Sciatic nerve (tissue), 2 donors: ENCODE measurements around the gene ABL1. TPM values are rescaled to one million over a fixed set of nuclear protein-coding genes. Genes with fewer than 3 reads are reported as not detected.
A peak's percentile ranks its signal among the peaks of the same experiment; 100 is the strongest.

Experiments
- ATAC-seq: fragments of 200-7000 bp; cut with Tn5 transposase; one replicate; pipeline ENCODE4 v1.9.1; 2020; ENCODE audit warnings: mild to moderate bottlenecking, moderate library complexity
- DNase-seq: peaks from one replicate; pipeline ENCODE4 v3.0.0-alpha.2; 2020; ENCODE audit warnings: low spot score
- intact Hi-C: fragments of 100-400 bp; cut with DNase I; formaldehyde crosslinking; loops from one replicate; pipeline ENCODE4 v1.14.2; 2022
- total RNA-seq: library from RNA; stranded (reverse); fragmentation: NEBNext Ultra II Directional; extraction: Animal tissue kit (Norgen Biotek cat#: 25700); gene quantifications from one replicate; pipeline ENCODE4 v1.2.1, GENCODE V29; 2021
- donor health status: DM: no; HTN: no; CAD: no.
- donor health status: DM: no; HTN: no; CAD: no.

The ABL1 gene
- total RNA-seq, 1 donor from 2014 or later: 85.8 TPM

DNA sequence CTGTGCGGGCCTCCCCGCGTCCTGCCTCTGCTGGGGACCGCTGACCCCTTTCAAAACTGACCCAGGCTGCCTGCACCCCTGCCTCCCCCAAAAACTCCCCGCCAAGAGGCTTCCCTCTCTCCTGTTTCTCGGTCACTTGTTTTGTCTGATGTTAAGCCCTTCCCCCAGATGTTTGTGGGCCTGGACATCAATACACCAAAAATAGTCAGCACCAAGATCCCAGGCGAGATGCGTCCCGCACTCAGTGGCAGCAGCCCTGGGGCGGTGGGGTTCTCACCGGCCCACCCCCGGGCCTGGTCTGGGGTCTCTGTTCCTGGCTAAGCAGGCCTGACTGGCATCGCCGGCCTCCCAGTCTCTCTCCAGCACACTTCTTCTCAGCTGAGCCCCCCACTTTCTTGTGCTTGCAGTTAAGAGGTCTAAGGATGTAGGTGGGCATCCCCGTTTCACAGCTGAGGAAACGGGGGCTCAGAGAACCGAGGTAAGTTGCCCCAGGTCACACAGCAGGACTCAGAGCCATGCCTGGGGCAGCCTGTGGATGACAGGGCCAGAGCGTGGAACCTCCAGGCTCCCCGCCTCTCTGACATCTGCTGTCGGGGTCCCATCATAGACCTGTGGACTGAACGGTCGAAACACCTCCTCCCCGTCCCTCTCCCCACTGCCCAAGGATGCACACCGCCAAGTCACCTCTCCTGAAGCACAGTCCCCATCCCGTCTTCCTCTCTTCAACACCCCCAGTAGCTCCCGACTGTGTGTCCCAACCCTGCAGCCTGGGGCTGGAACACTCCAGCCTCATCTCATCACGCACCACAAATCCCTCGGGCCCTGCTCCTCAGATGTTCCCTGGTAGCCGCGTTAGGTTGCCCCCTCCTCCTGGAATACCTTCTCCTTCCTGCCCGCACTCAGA, 87.2 kb downstream of the ABL1 start:
- ATAC-seq (no peak), DNase-seq (no peak)
- intact Hi-C loops: no loop called here

GRCh38 chr9:130922893-130923610, 88.0 kb downstream of the ABL1 start:
- ATAC-seq (no peak), DNase-seq (no peak)
- intact Hi-C loops: no loop called here

- ATAC-seq (no peak), DNase-seq (no peak)
- intact Hi-C loops: no loop called here
These were observed 88.8 kb downstream of the ABL1 start for GRCh38 chr9:130923611-130924447.

DNA sequence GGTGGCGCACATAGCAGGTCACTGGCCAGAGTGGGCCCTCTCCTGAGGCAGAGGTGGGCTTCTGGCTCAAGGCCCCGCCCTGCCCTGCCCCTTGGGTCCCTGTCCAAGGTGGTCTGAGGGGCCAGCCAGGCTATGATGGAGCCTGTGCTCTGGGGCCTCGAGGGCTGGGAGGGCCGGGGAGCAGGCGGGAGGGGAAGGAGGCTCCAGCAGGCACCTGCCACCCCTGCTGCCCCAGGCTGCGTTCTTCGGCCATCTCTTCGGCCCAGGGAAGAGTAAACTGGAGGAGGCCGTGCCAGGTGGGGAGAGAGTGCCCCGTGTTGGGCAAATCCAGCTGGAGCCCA, 89.4 kb downstream of the ABL1 start:
- DNase-seq (no peak), ATAC-seq (no peak)
- intact Hi-C loops: no loop called here

- no peak for ATAC-seq
- DNase-seq: no peak
- intact Hi-C loops: no loop called here
These were observed 90.1 kb downstream of the ABL1 start for GRCh38 chr9:130925050-130925678.

DNA sequence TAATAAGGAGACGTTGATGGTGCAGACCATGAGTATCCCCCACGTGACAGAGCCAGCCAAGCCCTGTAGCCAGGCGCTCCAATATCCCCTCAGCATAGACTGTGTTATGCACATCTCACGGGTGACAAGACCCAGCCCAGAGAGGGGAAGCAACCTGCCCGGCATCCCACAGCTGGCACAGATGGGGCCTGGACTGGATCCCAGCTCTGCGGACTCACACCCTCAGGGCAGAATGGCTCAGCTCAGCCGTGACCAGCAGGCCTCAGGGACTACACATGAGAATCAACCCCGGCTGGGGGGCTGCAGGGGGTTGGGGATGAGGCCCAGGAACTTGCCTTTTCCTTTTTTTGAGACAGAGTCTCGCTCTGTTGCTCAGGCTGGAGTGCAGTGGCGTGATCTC, 92.3 kb downstream of the ABL1 start:
- ATAC-seq (no peak), DNase-seq (no peak)
- intact Hi-C loops: no loop called here

DNA sequence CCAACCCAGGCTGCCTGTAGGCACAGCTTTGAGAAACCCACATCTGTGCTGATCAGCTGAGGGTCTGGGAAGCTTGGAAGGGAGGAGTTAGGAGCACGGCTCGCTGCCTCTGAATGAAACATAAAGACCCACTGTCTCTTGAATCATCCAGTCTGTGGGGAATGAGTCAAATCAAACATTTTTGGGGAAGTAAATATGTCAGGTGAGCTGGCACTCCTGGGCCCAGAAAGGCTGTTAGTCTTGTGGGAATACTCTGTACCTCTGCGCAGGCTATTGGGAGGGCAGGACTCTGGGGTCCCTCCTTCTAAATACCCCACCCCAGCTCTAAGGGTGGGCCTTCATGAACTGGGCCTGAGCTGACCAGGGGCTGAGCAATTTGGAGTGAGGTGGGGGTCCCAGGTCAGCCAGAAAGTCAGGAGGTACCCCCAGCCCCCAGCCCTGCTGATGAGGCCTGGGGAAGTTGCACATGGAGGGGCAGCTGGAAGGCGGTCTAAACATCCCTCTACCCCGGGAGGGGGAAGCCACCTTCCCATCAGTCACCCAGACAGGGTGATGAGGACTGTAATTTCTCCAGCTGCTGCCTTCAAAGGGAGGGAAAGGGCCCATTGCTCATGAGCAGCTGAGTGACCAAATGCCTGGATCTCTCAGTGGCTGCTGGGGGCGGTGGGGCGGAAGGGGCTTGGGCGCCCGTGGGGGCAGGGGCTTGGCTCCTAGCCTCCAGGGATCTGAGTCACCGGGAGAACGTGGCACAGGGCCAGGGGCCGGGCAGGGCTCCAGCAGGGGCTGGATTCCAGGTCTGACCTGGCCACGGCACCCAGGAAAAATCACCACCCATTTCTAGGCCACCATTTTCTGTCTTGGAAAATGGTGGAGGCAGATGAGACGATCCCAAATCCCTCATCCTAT, 93.2 kb downstream of the ABL1 start:
- intact Hi-C loops: no loop called here
- no peak for DNase-seq
- ATAC-seq: no peak

GRCh38 chr9:130929571-130930038, 94.6 kb downstream of the ABL1 start:
- intact Hi-C loops: no loop called here
- no peak for ATAC-seq

DNA sequence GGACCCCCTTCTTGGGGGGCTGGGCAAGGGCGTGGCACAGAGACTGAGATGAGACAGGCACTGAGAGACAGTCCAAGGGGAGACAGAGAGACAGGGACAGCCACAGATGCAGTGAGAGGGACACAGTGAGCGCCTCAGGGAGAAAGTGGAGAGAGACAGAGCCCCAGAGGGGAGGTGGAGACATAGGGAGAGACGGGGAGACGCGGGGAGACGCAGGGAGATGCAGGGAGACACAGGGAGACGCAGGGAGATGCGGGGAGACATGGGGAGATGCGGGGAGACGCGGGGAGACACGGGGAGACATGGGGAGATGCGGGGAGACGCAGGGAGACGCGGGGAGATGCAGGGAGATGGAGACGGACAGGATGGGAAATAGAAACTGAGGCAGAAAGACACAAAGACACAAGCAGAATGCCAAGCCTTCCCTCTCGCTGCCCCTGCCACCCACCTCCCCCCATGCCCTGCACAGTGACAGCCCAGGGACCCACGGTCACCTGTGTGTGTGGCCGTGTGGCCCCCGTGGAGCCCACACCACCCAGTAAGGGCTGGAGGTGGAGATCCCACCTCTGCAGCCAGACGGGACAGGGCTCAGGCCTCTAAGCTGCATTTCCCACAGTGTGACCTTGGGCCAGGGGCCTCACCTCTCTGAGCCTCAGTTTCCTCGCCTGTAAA, 95.2 kb downstream of the ABL1 start:
- DNase-seq (no peak), ATAC-seq (no peak)
- intact Hi-C loops: no loop called here

More at GRCh38 chr9:130929571-130930038, 94.6 kb downstream of the ABL1 start:
- no peak for DNase-seq

GRCh38 chr9:130930804-130931349, 95.8 kb downstream of the ABL1 start:
- ATAC-seq (no peak), DNase-seq (no peak)
- intact Hi-C loops: no loop called here

DNA sequence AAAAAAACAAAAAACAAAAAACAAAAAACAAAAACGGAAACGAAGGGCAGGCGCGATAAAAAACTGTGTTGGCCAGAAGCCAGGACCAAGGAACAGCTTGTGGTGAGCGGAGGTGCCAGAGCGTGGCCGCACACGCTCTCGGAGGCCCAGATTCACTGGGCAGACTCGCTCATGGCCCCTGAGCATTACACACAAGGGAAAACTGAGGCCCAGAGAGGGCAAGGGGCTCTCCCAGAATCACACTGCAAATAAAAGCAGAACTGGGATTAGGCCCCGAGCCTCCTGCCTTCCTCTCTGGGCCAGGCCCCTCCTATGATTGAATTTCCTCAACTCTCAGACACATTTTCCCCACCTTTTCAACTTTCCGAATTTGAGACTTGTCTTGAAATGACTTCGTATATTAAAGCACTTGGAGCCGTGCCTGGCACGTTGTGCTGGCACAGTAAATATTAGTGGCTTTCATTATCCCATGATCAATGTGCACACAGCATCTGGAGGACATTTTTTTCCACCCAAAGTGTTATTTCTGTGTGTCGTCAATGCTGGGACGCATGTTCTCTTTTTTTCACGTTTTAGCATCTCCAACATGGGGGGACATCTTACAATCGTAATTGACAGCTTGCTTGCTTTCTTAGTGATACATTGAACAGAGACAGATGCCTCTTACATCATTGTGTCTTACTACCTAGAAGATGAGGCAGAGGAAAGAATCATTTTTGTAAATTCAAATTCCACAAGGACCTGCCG, 96.6 kb downstream of the ABL1 start:
- no peak for ATAC-seq
- intact Hi-C loops: no loop called here
- no peak for DNase-seq

- DNase-seq (no peak), ATAC-seq (peak; percentile 38)
- intact Hi-C loops: no loop called here
These were observed 97.4 kb downstream of the ABL1 start for GRCh38 chr9:130932255-130933079.

DNA sequence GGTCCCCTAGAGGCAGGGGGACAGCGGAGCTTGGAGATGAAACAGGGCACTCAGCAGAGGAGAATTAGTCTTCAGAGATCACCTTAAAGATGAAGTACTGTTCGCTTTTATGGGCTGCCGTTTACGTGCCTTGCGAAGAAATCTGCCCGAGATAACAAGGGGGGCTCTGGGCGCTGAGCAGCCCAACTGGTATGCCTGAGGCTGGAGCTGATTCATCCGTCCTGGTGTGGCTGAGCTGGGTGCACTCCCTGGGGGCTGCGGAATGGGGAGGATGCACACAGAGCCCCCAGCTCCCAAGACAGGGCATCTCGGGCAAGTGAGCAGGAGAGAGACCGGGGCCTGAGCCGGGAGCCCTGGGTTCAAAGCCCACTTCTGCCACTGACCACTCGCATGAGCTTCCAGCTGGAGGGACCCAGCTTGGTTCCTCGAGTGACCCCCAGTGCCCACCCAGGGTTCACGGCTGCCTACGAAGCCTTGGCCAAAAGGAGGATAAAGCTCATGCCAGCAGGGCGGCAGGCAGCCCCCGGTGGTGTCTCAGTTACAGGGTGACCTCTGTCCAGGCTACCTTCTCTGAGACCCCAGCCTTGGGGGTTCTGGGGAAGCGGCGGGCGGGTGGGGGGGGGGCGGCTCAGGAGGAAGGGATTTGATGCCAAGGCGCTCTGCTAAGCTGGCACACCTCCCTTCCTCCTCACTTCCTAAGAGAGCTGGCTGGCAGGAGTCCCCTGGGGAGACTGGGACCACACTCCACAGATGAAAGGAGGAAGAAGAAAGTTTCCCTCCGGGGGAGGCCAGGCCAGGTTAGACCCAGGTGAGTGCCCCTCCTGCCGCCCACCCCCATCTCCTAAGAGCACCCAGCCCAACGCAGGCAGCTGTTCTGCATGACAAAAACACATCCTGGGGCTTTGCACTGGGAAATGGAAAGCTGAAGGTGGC, 98.3 kb downstream of the ABL1 start:
- intact Hi-C loops: no loop called here
- DNase-seq (no peak), ATAC-seq (no peak)

- no peak for ATAC-seq
- intact Hi-C loops: no loop called here
- DNase-seq: no peak
These were observed 99.2 kb downstream of the ABL1 start for GRCh38 chr9:130934246-130934645.
